Endometrium (tissue), 2 donors: ENCODE results near the gene LRRN2.

Experiments
- FAIRE-seq: peaks from 2 replicates; lab custom pipeline; 2012; peaks lifted over from hg19 to GRCh38; lab: Jason Lieb, UNC
- donor health status: control.
- donor health status: control.

LRRN2 gene

DNA sequence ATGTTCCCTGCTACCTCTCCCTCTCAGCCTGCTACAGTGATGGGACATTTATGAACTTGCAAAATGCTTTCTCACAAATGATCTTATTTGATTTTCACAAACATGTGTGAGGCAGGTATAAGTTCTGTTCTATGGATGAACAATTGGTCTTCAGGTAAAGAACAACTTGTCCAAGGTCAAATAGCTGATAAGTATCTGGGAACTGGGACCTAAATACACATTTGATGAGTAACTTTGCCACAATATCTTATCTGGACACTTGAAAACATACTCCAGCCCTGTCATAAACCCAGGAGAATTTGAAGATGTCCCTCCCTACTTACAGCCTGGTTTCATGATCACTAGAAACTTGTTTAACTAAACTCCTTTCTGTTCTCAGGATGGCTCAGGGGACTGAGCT is 23.0 kb downstream of the LRRN2 start:
- FAIRE-seq = no peak

GRCh38 chr1:204660509-204660908 is 25.0 kb downstream of the LRRN2 start:
- FAIRE-seq = no peak

GRCh38 chr1:204659056-204659455 is 26.5 kb downstream of the LRRN2 start:
- no peak for FAIRE-seq

DNA sequence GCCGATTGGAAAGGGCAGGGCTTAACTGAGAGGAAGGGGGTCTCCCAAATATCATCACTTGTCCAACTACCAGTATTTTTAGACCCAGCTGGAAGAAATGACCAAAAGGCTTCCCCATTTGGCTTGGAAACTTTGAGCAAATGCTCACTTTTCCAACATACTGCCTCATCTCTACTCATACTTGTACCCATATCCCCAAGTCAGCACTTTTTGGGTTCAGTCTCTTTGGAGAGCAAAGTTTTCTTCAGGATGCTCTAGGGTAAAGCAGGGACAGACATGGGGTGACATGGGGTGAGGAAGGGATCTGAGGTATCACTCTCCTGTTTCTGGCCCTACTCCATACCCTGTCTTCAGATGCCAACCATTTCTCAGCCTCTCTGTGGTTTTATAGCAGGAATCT is 27.2 kb downstream of the LRRN2 start:
- no peak for FAIRE-seq

GRCh38 chr1:204653590-204654340 is 31.8 kb downstream of the LRRN2 start:
- no peak for FAIRE-seq

DNA sequence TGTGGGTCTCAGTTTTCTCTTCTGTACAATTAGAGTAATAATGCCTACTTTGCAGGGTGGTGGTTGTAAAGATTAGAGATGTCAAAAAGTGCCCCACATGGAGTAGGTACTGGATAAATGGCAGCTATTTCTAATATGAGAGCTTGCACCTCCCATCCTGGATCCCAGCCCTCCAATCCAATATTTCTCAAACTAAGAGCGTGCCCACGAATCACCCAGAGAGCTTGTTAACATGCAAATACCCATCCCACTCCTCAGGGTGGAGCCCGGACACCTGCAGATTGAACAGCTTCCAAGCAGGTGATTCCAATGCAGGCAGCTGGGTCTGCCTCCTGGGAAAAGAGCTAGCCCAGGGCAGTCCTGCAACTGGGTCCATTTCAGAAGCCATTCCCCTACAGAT is 33.0 kb downstream of the LRRN2 start:
- FAIRE-seq = no peak

- no peak for FAIRE-seq
These were observed 33.6 kb downstream of the LRRN2 start for GRCh38 chr1:204651843-204652421.

DNA sequence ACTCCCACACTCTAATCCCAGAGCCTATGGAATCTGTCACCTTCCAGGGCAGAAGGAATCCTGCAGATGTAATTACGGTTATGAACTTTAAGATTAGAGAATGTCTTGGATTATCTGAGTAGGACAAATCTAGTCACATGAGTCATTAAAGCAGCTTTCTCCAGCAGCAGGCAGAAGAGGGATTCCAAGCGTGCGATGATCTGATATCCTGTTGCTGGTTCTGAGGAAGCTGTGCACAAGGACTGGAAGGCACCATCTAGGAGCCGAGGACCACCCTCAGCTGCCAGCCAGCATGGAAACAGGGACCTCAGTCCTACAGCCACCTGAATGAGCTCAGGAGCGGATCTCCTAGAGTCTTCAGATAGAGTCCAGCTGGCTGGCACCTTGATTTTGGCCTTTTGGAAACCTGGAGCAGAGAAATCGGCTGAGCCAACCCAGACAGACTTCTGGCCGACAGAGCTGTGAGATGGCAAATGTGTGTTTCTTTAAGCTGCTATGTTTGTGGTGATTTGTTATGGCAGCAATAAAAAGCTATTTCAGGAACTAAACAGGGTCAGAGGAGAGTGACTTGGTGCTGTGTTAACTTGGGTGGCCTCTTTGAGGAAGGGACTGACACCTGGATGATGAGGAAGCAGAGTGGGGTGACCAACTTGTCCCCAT is 34.5 kb downstream of the LRRN2 start:
- no peak for FAIRE-seq

DNA sequence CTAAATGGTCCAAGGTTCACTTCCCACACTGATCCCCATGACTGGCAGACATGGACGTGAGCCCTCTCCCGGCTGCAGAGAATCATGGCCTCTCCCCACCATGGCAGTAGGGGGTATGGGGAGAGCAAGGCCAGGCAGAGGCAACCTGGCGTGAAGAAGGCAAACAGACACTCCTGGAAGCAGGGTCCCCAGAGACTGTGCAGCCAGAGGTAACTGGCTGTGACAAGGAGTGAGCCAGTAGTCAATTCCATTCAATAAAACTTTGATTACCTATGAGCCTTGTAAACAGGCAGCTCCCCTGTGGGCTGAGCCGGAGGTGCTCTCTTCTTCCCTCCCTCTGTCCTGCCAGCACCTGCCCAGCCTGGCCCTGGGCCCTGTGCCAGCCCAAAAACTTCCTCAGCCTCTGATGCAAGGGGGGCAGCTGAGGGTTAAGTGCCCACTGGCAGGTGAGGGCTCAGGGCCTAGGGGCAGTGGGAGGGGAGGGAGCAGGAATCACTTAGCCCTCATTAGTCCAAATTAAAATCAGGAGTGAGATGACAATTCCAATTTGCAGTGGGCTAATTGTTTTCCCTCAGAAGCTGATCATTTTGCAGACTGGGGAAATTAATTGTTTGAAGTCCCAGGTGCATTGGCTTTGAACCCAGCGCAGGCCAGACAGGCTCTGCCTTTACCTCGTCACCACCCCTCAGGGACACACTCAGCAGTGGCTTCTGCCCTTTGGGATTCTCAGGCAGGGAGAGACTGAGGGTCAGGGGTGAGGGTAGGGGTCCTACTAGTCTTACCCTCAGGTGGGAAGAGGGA is 35.6 kb downstream of the LRRN2 start:
- no peak for FAIRE-seq

DNA sequence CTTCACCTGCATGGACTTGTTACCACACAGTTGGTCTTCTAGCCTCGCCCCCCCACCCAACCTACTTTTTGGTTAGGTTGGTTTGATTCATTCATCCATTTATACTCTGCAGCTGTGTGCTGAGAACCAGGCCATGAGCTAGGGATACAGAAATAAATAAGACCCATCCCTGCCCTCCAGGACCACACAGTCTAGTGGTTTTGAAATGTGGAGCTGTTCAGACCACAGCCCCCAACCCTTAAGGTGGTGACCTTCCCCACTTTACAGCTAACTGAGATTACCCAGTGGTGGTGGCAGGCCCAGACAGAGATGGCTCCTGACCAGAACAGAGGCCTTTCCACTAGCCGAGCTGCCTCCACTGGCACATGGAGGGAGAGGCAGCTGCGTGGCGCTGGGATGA is 37.0 kb downstream of the LRRN2 start:
- no peak for FAIRE-seq

DNA sequence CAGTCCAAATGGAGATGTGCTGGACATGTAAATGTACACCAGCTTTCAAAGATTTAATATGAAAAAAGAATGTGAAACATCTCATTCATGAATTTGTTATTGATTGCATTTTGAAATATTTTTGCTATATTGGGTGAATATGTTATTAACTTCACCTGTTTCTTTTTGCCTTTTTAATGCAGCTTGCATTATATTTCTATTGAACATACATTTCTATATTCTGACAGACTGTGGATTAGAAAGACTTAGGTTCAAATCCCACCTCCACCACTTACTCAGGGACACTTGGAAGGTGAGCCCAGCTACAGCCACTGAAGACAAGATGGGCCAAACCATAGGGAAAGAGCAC is 37.8 kb downstream of the LRRN2 start:
- no peak for FAIRE-seq

DNA sequence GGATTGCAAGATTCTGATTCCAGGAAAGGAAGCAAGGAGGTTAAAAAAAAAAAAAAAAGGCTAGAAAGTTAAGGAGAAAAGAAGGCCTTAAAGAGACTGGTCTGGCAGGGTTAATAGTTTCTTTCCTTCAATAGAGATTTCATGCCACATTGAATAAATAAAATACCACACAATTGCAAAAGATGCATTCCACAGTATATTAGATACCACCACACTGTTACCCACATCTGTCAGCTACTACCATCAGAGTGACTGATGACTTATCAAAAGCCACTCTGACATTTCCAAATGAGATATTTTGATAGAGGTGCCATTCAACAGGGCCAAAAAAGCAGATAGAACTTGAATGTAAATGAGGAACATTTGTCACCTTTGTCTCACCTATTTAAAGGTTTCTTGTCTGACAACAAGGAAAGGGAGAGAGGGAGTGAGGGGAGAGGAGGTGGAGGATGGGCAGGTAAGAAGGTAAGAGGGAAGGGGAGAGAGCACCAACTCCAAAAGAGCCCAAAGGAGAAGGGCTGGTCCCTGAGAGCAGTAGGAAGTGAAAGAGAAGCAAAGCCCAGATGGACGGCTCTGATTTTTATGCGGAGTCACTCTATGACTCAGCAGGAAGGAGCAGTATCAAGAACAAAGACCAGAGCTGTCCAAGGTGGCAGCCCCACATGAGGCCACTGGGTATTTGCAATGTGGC is 38.3 kb downstream of the LRRN2 start:
- FAIRE-seq = no peak

DNA sequence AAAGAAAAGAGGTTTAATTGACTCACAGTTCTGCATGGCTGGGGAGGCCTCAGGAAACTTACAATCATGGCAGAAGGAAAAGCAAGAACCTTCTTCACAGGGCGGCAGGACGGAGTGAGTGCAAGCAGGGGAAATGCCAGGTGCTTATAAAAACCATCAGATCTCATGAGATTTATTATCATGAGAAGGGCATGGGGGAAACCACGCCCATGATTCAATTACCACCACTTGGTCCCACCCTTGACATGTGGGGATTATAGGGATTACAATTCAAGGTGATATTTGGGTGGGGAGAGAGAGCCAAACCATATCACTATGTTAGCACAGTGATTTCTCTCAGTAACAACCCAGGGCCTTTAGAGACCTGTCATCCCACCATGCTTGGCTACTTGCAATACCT is 39.9 kb downstream of the LRRN2 start:
- FAIRE-seq = no peak

DNA sequence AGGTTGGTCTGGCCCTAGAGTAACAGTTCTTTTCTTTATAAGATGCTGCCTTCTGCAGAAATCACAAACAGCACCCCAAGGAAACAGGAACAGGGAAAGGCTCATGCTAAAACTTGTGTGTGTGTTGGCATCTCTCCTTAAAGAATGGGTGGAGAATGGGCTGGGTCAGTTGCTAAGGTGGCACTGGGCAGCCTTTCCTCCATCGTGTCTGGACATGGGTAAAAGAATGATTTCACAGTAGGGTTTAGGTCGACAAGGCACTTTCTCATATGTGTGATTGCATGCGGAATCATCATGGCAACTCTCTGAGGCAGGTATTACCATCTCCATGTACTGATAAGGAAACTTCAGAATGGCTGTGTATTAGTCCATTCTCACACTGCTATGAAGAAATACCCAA is 40.3 kb downstream of the LRRN2 start:
- FAIRE-seq = no peak

DNA sequence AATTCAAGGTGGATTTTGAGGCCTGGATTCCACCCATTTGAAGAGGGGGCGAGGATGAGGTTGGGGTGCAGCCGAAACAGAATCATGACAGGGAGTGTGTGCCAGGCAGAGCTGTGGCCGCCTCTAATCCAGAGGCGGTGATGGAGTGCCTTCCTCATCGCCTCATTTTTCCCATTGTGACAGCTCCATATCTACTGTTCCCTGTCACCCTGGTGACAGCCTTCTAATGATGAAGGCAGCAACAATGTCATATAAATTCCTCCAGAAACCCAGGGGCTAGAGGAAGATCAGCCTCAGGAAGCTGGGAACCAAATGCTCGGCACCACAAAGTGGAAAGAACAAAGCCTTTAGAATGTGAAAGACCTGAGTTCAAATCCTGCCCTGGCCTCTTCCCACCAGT is 42.0 kb downstream of the LRRN2 start:
- no peak for FAIRE-seq

DNA sequence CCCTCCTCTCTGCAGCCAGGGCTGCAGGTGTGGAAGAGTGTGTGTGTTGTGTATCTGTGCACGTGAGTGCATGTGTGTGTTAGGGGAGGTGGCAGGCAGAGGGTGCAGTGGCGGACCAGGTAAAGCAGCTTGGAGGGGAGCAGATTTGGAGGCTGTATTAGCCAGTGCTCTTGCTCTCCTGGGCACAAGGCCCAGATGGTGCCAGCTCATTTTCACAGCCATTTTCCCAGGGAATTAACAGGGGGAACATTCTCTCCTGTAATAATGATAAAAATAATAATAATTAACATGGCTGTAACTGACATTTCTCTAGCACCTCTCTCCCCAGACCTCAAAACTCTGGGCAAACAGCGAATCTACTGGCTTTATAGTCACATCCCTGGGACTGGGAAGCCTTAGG is 43.6 kb downstream of the LRRN2 start:
- no peak for FAIRE-seq

- no peak for FAIRE-seq
These were observed 44.1 kb downstream of the LRRN2 start for GRCh38 chr1:204641455-204641854.

GRCh38 chr1:204640578-204640977 is 45.0 kb downstream of the LRRN2 start:
- FAIRE-seq = no peak

- FAIRE-seq = no peak
These were observed 51.2 kb downstream of the LRRN2 start for GRCh38 chr1:204634260-204634910.

DNA sequence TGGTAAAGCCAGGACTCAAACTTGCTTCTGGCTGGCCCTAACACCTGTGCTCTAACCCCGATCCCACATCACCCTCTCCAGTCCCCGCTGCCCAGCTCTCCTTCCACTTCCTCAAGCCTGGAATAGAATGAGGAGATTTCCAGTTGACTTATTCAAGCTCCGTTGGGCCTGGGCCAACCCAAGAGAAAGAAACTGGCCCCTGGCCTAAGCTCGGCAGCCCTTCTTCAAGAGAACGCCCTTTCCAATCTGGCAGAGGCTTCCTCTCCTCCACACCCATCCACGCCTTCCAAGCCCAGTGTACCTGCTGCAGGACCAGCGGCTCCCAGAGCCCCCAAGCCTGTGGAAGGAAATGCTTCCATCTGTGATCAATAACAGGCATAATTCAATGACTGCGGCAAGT is 51.9 kb downstream of the LRRN2 start:
- no peak for FAIRE-seq

DNA sequence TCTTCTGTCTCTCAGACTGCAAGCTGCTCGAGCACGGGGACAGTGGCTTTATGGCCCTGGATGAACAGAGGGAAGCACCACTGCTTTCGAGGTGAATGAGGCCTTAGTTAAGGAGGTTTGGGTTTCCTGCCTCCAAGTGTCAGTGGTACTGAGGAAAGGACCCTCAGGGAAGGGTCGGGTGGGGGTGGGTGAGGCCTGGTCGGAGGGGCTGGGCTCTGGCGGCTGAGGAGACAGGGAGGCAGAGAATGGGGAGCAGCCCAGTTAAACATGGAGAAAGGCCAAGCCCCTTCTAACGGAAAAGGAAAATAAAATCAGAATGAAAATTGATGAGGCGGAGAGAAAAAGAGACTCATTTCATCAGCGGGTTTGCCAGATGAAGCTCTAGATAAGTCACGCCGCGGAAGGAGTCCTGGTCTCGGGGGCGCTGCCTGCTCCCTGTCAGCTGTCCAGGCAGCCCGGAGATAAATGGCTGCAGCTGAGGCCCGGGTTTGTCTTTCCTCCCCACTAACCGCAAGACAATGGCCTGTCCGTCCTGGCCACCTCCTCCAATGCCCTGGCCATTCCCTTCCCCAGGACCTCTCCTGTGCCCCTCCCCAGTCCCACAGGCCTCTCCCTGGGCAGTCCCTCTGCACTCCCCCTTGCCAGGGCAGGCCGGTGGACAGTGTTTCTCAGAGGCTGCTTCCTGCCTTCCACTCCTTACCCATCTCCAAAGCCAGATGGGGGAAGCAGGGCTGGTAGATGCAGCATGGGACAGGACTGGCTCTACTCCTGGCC is 55.2 kb downstream of the LRRN2 start:
- FAIRE-seq = no peak
